H1 (cell line): ENCODE data around the gene ELFN2. TPM values are rescaled to one million over a fixed set of nuclear protein-coding genes. Genes with fewer than 3 reads are reported as not detected.

ENCODE experiments used
- CTCF ChIA-PET: fragments of 300-600 bp; sonication (Branson Sonifier 250); formaldehyde crosslinking; loops from one replicate; lab custom pipeline; 2021; ENCODE audit not compliant: partially characterized antibody; lab: Charles Lee
- POLR2A ChIA-PET: fragments of 300-600 bp; sonication (Branson Sonifier 250); formaldehyde crosslinking; loops from one replicate; lab custom pipeline; 2021; ENCODE audit warnings: inconsistent platforms; ENCODE audit not compliant: partially characterized antibody; lab: Charles Lee
- DNase-seq, 2 experiments: peaks; one replicate each; pipeline versions ENCODE4 v3.0.0 to v3.0.0-alpha.2; 2010 to 2022; ENCODE audit warnings: low spot score in 2 of 2, low read depth in 1 of 2, mixed read lengths in 1 of 2
- FAIRE-seq: peaks from 2 replicates; lab custom pipeline; 2011; peaks lifted over from hg19 to GRCh38; lab: Jason Lieb, UNC
- H2AFZ ChIP-seq: 2 replicates; pipeline ENCODE4 v1.8.1; 2012; ENCODE audit warnings: low read length, inconsistent platforms
- H2AK5ac ChIP-seq: 2 replicates; pipeline ENCODE4 v1.6.1; 2013; ENCODE audit warnings: low read depth, low read length
- H2BK120ac ChIP-seq: replicated peaks from 2 replicates; pipeline ENCODE3; 2013; ENCODE audit warnings: low read depth, low read length, inconsistent platforms
- H2BK12ac ChIP-seq: 2 replicates; pipeline ENCODE4 v1.6.1; 2013; ENCODE audit warnings: low read depth, low read length
- H2BK15ac ChIP-seq: 2 replicates; pipeline ENCODE4 v1.6.1; 2013; ENCODE audit warnings: low read length
- H2BK20ac ChIP-seq: 2 replicates; pipeline ENCODE4 v1.6.1; 2013; ENCODE audit warnings: low read length
- H2BK5ac ChIP-seq: 2 replicates; pipeline ENCODE4 v1.6.1; 2013; ENCODE audit warnings: low read depth, low read length
- H3K14ac ChIP-seq: 2 replicates; pipeline ENCODE4 v1.6.1; 2013; ENCODE audit warnings: inconsistent platforms; ENCODE audit not compliant: insufficient read length
- H3K18ac ChIP-seq: 2 replicates; pipeline ENCODE4 v1.6.1; 2013; ENCODE audit warnings: low read length; ENCODE audit errors: extremely low read depth
- H3K23ac ChIP-seq: 2 replicates; pipeline ENCODE4 v1.6.1; 2013; ENCODE audit warnings: inconsistent platforms; ENCODE audit not compliant: insufficient read length
- H3K23me2 ChIP-seq: 2 replicates; pipeline ENCODE4 v1.6.1; 2013; ENCODE audit warnings: low read depth, low read length
- H3K27ac ChIP-seq: 2 replicates; pipeline ENCODE4 v1.6.1; 2011; ENCODE audit warnings: low read depth, low read length, inconsistent platforms
- H3K27me3 ChIP-seq, 4 experiments: replicated peaks in 1 of 4; 1 replicate in 1 of 4; 2 replicates in 3 of 4; pipeline versions ENCODE4 v1.6.1 to v1.8.1; 2011 to 2013; ENCODE audit warnings: low read length in 3 of 4, mild to moderate bottlenecking in 3 of 4, inconsistent platforms in 2 of 4, mixed read lengths in 2 of 4, moderate library complexity in 1 of 4; ENCODE audit not compliant: control insufficient read depth in 3 of 4, insufficient read depth in 3 of 4; ENCODE audit errors: extremely low read depth in 1 of 4
- H3K36me3 ChIP-seq, 4 experiments: 2 replicates each; pipeline versions ENCODE4 v1.6.1 to v1.8.1; 2011 to 2013; ENCODE audit warnings: mild to moderate bottlenecking in 4 of 4, low read length in 3 of 4, moderate library complexity in 2 of 4, control low read depth in 1 of 4, inconsistent platforms in 1 of 4; ENCODE audit not compliant: insufficient read depth in 4 of 4, control insufficient read depth in 2 of 4
- H3K4ac ChIP-seq: replicated peaks from 2 replicates; pipeline ENCODE3; 2013; ENCODE audit warnings: low read length, low read depth, mixed read lengths, inconsistent platforms; ENCODE audit not compliant: insufficient read length
- H3K4me1 ChIP-seq, 4 experiments: replicated peaks in 1 of 4; 1 replicate in 1 of 4; 2 replicates in 3 of 4; pipeline versions ENCODE4 v1.6.1 to v1.8.1; 2011 to 2013; ENCODE audit warnings: low read length in 3 of 4, inconsistent platforms in 2 of 4, mixed read lengths in 1 of 4; ENCODE audit not compliant: insufficient read depth in 4 of 4, control insufficient read depth in 3 of 4
- H3K4me2 ChIP-seq, 2 experiments: 2 replicates each; pipeline versions ENCODE4 v1.6.1 to v1.8.1; 2011 to 2013; ENCODE audit warnings: low read depth in 2 of 2, low read length in 2 of 2, control low read depth in 1 of 2, inconsistent platforms in 1 of 2, mild to moderate bottlenecking in 1 of 2; ENCODE audit not compliant: insufficient read depth in 1 of 2
- H3K4me3 ChIP-seq, 4 experiments: fragments of 200-600, 300-600 bp in 1 of 4; sonication (generic), shearing (Covaris generic), sonication (Bioruptor Twin) in 1 of 4; 2 replicates each; pipeline versions ENCODE4 v1.5.1 to v1.8.1; 2011 to 2016; ENCODE audit warnings: low read length in 4 of 4, low read depth in 3 of 4, control low read depth in 2 of 4, inconsistent platforms in 2 of 4, mild to moderate bottlenecking in 2 of 4, mixed read lengths in 1 of 4, moderate library complexity in 1 of 4; ENCODE audit not compliant: insufficient read depth in 2 of 4; ENCODE audit errors: extremely low read depth in 1 of 4
- H3K56ac ChIP-seq: replicated peaks from 2 replicates; pipeline ENCODE3; 2013; ENCODE audit warnings: low read depth, mild to moderate bottlenecking, mixed read lengths, low read length, inconsistent platforms; ENCODE audit not compliant: insufficient read length
- H3K79me1 ChIP-seq: 2 replicates; pipeline ENCODE4 v1.6.1; 2013; ENCODE audit warnings: low read depth, low read length, control low read depth
- H3K79me2 ChIP-seq, 2 experiments: 2 replicates each; pipeline versions ENCODE4 v1.6.1 to v1.8.1; 2012 to 2013; ENCODE audit warnings: low read length in 2 of 2, mild to moderate bottlenecking in 2 of 2, inconsistent platforms in 1 of 2; ENCODE audit not compliant: insufficient read depth in 2 of 2, control insufficient read depth in 1 of 2
- H3K9ac ChIP-seq, 4 experiments: replicated peaks in 1 of 4; 1 replicate in 1 of 4; 2 replicates in 3 of 4; pipeline versions ENCODE4 v1.6.1 to v1.8.1; 2011 to 2013; ENCODE audit warnings: low read depth in 3 of 4, low read length in 3 of 4, control low read depth in 2 of 4, mild to moderate bottlenecking in 2 of 4, moderate library complexity in 2 of 4, inconsistent platforms in 1 of 4; ENCODE audit errors: extremely low read depth in 1 of 4
- H3K9me3 ChIP-seq, 2 experiments: 2 replicates each; pipeline versions ENCODE4 v1.6.1 to v1.8.1; 2012 to 2013; ENCODE audit warnings: mild to moderate bottlenecking in 2 of 2, moderate library complexity in 2 of 2, control low read depth in 1 of 2, inconsistent platforms in 1 of 2, low read depth in 1 of 2, low read length in 1 of 2, mixed read lengths in 1 of 2; ENCODE audit not compliant: insufficient read depth in 2 of 2
- H4K20me1 ChIP-seq, 2 experiments: replicated peaks in 1 of 2; 2 replicates each; pipeline versions ENCODE3 to v1.8.1; 2011 to 2013; ENCODE audit warnings: inconsistent platforms in 2 of 2, low read length in 2 of 2, mild to moderate bottlenecking in 1 of 2; ENCODE audit not compliant: insufficient read depth in 2 of 2, control insufficient read depth in 1 of 2
- H4K5ac ChIP-seq: 2 replicates; pipeline ENCODE4 v1.6.1; 2013; ENCODE audit warnings: low read length, low read depth, mixed read lengths, inconsistent platforms; ENCODE audit not compliant: insufficient read length
- H4K8ac ChIP-seq: 2 replicates; pipeline ENCODE4 v1.8.0; 2013; ENCODE audit warnings: mild to moderate bottlenecking, moderate library complexity, low read length, inconsistent platforms; ENCODE audit not compliant: insufficient read depth; ENCODE audit errors: extremely low read depth
- H4K91ac ChIP-seq: replicated peaks from 2 replicates; pipeline ENCODE3; 2013; ENCODE audit warnings: low read length, mixed read lengths, inconsistent platforms; ENCODE audit not compliant: insufficient read length
- CTBP2 ChIP-seq: IDR thresholded peaks from 2 replicates; pipeline ENCODE4 v1.7.0; 2011; ENCODE audit warnings: borderline replicate concordance, mild to moderate bottlenecking, moderate library complexity, mixed read lengths, low read length; ENCODE audit not compliant: insufficient read depth, insufficient read length
- EP300 ChIP-seq, 2 experiments: IDR thresholded peaks; 1 replicate in 1 of 2; 2 replicates in 1 of 2; pipeline ENCODE4 v1.6.1; 2011 to 2012; ENCODE audit warnings: low read depth in 2 of 2, low read length in 2 of 2, mild to moderate bottlenecking in 2 of 2, borderline replicate concordance in 1 of 2, inconsistent platforms in 1 of 2, moderate library complexity in 1 of 2
- JUN ChIP-seq: IDR thresholded peaks from 2 replicates; pipeline ENCODE4 v1.6.1; 2011; ENCODE audit warnings: low read depth, mild to moderate bottlenecking, improper control_type of control experiment, low read length
- KDM4A ChIP-seq: IDR thresholded peaks from one replicate; pipeline ENCODE4 v1.7.1; 2012; ENCODE audit warnings: low read depth, mild to moderate bottlenecking, moderate library complexity, low read length, inconsistent platforms; ENCODE audit not compliant: severe bottlenecking
- MAX ChIP-seq: IDR thresholded peaks from 2 replicates; pipeline ENCODE4 v1.6.1; 2012; ENCODE audit warnings: inconsistent platforms
- NRF1 ChIP-seq: IDR thresholded peaks from 2 replicates; pipeline ENCODE4 v1.6.1; 2011; ENCODE audit warnings: mild to moderate bottlenecking, low read depth, low read length, improper control_type of control experiment
- POU5F1 ChIP-seq: IDR thresholded peaks from 2 replicates; pipeline ENCODE4 v1.6.1; 2011; ENCODE audit warnings: low read depth, mild to moderate bottlenecking, low read length, moderate library complexity
- RFX5 ChIP-seq: IDR thresholded peaks from 2 replicates; pipeline ENCODE4 v1.6.1; 2011; ENCODE audit warnings: low read depth, low read length, improper control_type of control experiment, borderline replicate concordance
- RNF2 ChIP-seq: fragments of 200-900, 300-1000 bp; sonication (generic); IDR thresholded peaks from 2 replicates; pipeline ENCODE4 v1.7.1; 2016; ENCODE audit warnings: borderline replicate concordance, low read depth, mild to moderate bottlenecking, antibody characterized with exemption, low read length; ENCODE audit not compliant: poor library complexity, severe bottlenecking; ENCODE audit errors: missing control alignments
- SIRT6 ChIP-seq: IDR thresholded peaks from one replicate; pipeline ENCODE4 v1.7.1; 2012; ENCODE audit warnings: low read length, inconsistent platforms
- SRF ChIP-seq: IDR thresholded peaks from 2 replicates; pipeline ENCODE4 v1.6.1; 2011; ENCODE audit warnings: mild to moderate bottlenecking, low read depth, low read length, moderate library complexity
- SUZ12 ChIP-seq: fragments of 200-600 bp; sonication (generic); IDR thresholded peaks from 2 replicates; pipeline ENCODE4 v1.6.1; 2012; ENCODE audit warnings: mild to moderate bottlenecking, inconsistent platforms, low read length, moderate library complexity, mixed read lengths
- TBP ChIP-seq: IDR thresholded peaks from 2 replicates; pipeline ENCODE4 v1.6.1; 2011; ENCODE audit warnings: low read depth, low read length, improper control_type of control experiment
- ZNF274 ChIP-seq: IDR thresholded peaks from 2 replicates; pipeline ENCODE4 v1.7.0; 2012; ENCODE audit warnings: low read length, borderline replicate concordance; ENCODE audit errors: extremely low read depth
- WGBS, 2 experiments: shearing (Covaris generic) in 1 of 2; methylation state at CpG; one replicate each; pipeline versions ENCODE4 v1.1.6 to v1.1.7; 2013 to 2015; ENCODE audit warnings: low lambda C conversion rate in 2 of 2, mixed read lengths in 2 of 2, inconsistent platforms in 1 of 2, low coverage in 1 of 2, missing lambda C conversion rate in 1 of 2; ENCODE audit not compliant: insufficient replicate concordance in 2 of 2, insufficient coverage in 1 of 2, insufficient read length in 1 of 2; ENCODE audit errors: extremely low coverage in 1 of 2, missing lambda C conversion rate in 1 of 2; 5-methylcytosine and 5-hydroxymethylcytosine counted together
- polyA plus RNA-seq, 7 experiments: library from polyadenylated mRNA; depleted of rRNA in 3 of 7; stranded (reverse) in 5 of 7; unstranded in 2 of 7; fragments of >200 nt in 5 of 7; fragments of 200-250 nt in 2 of 7; gene quantifications; 1 replicate in 5 of 7; 2 replicates in 1 of 7; 4 replicates in 1 of 7; pipeline versions ENCODE4 v1.2.1 to v1.2.3, GENCODE V29; 2011 to 2013; ENCODE audit warnings: missing spikeins in 2 of 7, mixed read lengths in 2 of 7
- total RNA-seq: library from RNA; stranded (reverse); fragmentation: NEBNext Ultra II Directional; extraction: Animal tissue kit (Norgen Biotek cat#: 25700); gene quantifications from 2 replicates; pipeline ENCODE4 v1.2.1, GENCODE V29; 2021

ELFN2 gene
- total and polyA plus RNA-seq, 2 of the 8 experiments (the other 6 are each of a cell fraction or from before 2014, with no cell fraction given) = 0.63 to 0.88 TPM

GRCh38 chr22:37443086-37443485 is 15.8 kb upstream of the ELFN2 start:
- no peak overlapping the region for H2BK20ac ChIP-seq
- H3K14ac ChIP-seq = no peak overlapping the region
- no peaks in the 10 kb centered on the region for H3K79me1 ChIP-seq
- H4K20me1 ChIP-seq = no peaks in the 10 kb centered on the region
- H3K56ac ChIP-seq = no peak overlapping the region
- no peak overlapping the region for H3K18ac ChIP-seq
- no peak overlapping the region for H2AFZ ChIP-seq
- H3K36me3 ChIP-seq = no peaks in the 10 kb centered on the region
- H4K5ac ChIP-seq = no peak overlapping the region
- POLR2A ChIA-PET = interaction anchor here (0.6 to 0.7 kb wide), 2 partner anchors 9 to 261 kb away, joined by 3 to 5 read pairs; no protein-coding TSS in a partner anchor
- H2AK5ac ChIP-seq = no peak overlapping the region
- H3K4me3 ChIP-seq = no peak overlapping the region
- H3K27me3 ChIP-seq = no peaks in the 10 kb centered on the region; a peak in 1 of 7 replicates
- no peak for DNase-seq
- H3K9ac ChIP-seq = no peak overlapping the region
- no peak overlapping the region for H2BK5ac ChIP-seq
- CTCF ChIA-PET = interaction anchor here (1.4 to 2.7 kb wide), 6 partner anchors 13 to 184 kb away, joined by 3 to 11 read pairs (median 5); partner anchors contain the start of gene ELFN2
- H3K79me2 ChIP-seq = no peaks in the 10 kb centered on the region
- H4K91ac ChIP-seq = no peak overlapping the region
- H3K4me1 ChIP-seq = no peaks in the 10 kb centered on the region
- no peak overlapping the region for H3K4me2 ChIP-seq
- H2BK12ac ChIP-seq = no peak overlapping the region
- peaks cover 4% of the 10 kb centered on the region in 2 experiments; a peak in 1 of 4 replicates for H3K9me3 ChIP-seq
- no peak overlapping the region for H3K27ac ChIP-seq
- H2BK120ac ChIP-seq = no peak overlapping the region
- no peak overlapping the region for H4K8ac ChIP-seq
- 90% methylated on average over 7 of the region's 7 CpGs; no CpG with 5 or more reads in 1 of the 2 experiments for WGBS, 2 experiments
- TF ChIP-seq EP300 (IDR thresholded peaks at IDR 0.05; ENCODE audit: borderline replicate concordance in 1 of 2, low read depth in 2 of 2, low read length in 2 of 2) (no peak), SUZ12 (no peak), RNF2 (no peak), SIRT6 (no peak), POU5F1 (no peak), NRF1 (no peak), JUN (no peak), SRF (no peak), MAX (no peak), TBP (no peak), RFX5 (no peak), ZNF274 (no peak), CTBP2 (no peak), KDM4A (no peak)
- no peak overlapping the region for H2BK15ac ChIP-seq
- no peak overlapping the region for H3K4ac ChIP-seq
- H3K23me2 ChIP-seq = no peaks in the 10 kb centered on the region
- FAIRE-seq = no peak
- H3K23ac ChIP-seq = no peak overlapping the region
